NCI-H2171 treated with DMSO at 0.1 percent for 48 hours (cell line): ENCODE measurements around the gene BCAN.

Experiments
- DNase-seq: peaks from one replicate; lab custom pipeline; 2025; lab: John Stamatoyannopoulos, UW

BCAN gene

GRCh38 chr1:156700736-156701531 lies 59.0 kb downstream of the BCAN start:
- no peak for DNase-seq

- DNase-seq = no peak
These were observed 61.4 kb downstream of the BCAN start for GRCh38 chr1:156703336-156703735.

DNA sequence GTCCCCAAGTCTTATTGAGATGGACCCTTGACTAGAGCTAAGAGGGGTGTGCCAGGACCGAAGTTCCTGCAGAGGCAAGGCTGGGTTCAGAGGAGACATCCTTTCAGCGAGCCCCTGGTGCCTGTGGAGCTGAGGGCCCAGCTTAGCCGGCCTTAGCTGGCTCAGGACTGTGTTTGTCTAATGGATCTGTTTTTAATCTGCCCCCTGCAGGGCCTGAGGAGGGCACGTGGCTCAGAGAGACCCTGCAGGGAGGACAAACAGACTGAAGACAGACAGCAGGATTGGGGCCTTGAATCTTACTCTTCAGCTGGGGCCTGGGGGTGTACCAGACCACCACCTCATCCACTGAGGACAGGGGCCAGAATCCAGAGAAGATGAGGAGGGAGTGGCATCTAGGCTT lies 61.8 kb downstream of the BCAN start:
- no peak for DNase-seq

GRCh38 chr1:156704166-156704711 lies 62.3 kb downstream of the BCAN start:
- DNase-seq = no peak

GRCh38 chr1:156704930-156705320 lies 63.0 kb downstream of the BCAN start:
- no peak for DNase-seq

GRCh38 chr1:156705321-156705917 lies 63.5 kb downstream of the BCAN start, which contains the start of gene CRABP2:
CRABP2 (minus strand) TSS chr1:156705583; CDS start chr1:156705446, 137 bp downstream.
- DNase-seq = peak; percentile 74

DNA sequence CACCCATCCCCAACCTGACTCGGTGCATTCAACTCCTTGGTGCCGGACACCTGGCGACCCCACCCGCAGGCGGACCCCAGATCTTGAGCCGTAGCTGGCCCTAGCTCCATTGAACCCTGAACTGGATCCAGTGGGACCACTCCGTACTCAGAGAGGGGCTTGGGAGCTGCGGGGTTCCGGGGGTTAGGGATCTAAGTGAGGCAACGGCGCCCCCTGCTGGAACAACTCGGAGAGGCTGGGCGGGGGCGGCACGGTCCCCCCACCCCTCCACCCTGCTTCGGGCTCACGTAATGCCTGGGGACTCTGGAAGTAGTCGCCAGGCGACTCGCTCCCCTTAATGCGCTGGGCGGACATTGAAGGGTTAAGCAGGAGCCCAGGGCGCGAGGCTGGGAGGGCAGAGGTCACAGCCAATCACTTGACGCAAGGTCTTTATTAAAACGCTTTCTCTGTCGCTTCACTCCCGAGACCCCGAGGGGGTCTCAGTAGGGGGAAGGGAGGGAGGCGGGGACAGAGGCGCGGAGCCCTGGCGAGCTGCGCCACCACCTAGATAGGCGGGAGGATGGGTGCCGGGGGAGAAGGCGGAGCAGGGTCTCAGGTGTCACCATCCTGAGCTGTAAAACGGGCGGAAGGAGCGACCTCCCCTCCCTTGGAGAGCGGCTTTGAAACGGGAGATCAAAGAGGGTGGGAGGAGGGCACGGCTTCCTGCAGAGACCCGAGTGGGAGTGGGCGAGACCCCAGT lies 64.2 kb downstream of the BCAN start:
- DNase-seq = peak; percentile 94

- peak; percentile 72 for DNase-seq
These were observed 64.9 kb downstream of the BCAN start for GRCh38 chr1:156706657-156707416.

DNA sequence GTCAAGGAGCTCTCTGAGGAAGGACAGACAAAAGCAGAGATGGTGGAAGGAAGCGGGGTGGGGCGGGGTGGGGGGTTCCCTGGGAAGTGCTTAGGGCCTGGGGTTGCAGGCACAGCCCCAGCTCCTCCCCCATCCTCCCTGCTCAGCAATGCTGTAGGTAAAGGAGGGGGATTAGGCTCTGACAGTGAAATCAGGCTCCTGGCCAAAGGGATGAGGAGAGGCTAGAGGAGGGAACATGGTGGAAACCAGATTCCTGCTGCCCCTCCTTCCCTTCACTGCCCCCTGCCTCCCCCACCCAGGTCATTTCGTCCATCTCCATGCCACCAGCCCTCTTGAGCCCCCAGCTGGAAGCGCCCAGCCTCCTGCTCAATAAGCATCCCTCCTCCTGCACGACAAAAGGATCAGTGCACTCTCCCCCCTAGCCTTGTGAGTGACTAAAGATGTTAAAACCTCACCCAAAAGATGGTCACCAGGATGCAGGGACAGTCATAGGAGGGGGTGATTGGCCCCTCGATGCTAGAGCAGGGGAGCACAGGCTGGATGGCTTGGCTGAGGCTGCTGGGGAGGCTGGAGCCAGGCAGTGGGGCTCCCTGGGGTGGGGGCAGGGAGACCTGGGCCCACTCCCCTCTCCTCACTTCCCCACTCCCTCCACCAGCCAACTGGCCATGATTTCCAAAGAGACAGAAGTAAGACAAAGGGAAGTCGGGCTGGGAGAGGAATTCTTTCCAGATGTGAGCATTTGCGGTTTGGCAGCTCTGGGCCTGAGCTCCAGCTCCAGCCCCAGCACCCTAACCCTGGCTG lies 65.7 kb downstream of the BCAN start:
- DNase-seq = no peak

GRCh38 chr1:156708218-156708661 lies 66.3 kb downstream of the BCAN start:
- DNase-seq = no peak

GRCh38 chr1:156709031-156709430 lies 67.1 kb downstream of the BCAN start:
- DNase-seq = no peak
